CD4-positive, alpha-beta memory T cell (primary cell): Measurements from ENCODE around the gene KIAA0513. TPM values are rescaled to one million over a fixed set of nuclear protein-coding genes. Genes with fewer than 3 reads are reported as not detected.
A peak's percentile ranks its signal among the peaks of the same experiment; 100 is the strongest.

Experiments used
- CTCF ChIA-PET: fragments of 350-600 bp; sonication (Branson Sonifier 250); formaldehyde crosslinking; loops from one replicate; lab custom pipeline; 2021; ENCODE audit warnings: inconsistent platforms; ENCODE audit not compliant: partially characterized antibody; lab: Charles Lee
- POLR2A ChIA-PET: fragments of 350-600 bp; sonication (Branson Sonifier 250); formaldehyde crosslinking; loops from one replicate; lab custom pipeline; 2021; ENCODE audit not compliant: partially characterized antibody; lab: Charles Lee
- DNase-seq, 5 donors: peaks; one replicate each; pipeline versions ENCODE4 v3.0.0 to v3.0.0-alpha.2; 2020 to 2022; ENCODE audit warnings: mixed read lengths in 1 of 5
- H3K27ac ChIP-seq: one replicate; pipeline ENCODE4 v1.7.0; 2013; ENCODE audit warnings: low read depth, low read length
- H3K27me3 ChIP-seq: 2 replicates; pipeline ENCODE4 v1.7.0; 2013; ENCODE audit warnings: mild to moderate bottlenecking, low read length, moderate library complexity; ENCODE audit not compliant: insufficient read depth
- H3K36me3 ChIP-seq: 2 replicates; pipeline ENCODE4 v1.7.0; 2013; ENCODE audit warnings: mild to moderate bottlenecking, low read length, moderate library complexity; ENCODE audit not compliant: insufficient read depth
- H3K4me1 ChIP-seq: 2 replicates; pipeline ENCODE4 v1.7.0; 2013; ENCODE audit warnings: mild to moderate bottlenecking, low read length, moderate library complexity; ENCODE audit not compliant: insufficient read depth
- H3K4me3 ChIP-seq, 2 donors: one replicate each; pipeline ENCODE4 v1.7.0; 2013; ENCODE audit warnings: low read length in 2 of 2, mild to moderate bottlenecking in 1 of 2
- H3K9me3 ChIP-seq, 2 donors: one replicate each; pipeline ENCODE4 v1.7.0; 2013; ENCODE audit warnings: low read length in 2 of 2, control low read depth in 1 of 2; ENCODE audit not compliant: control insufficient read depth in 1 of 2
- H3K27ac Mint-ChIP-seq, 7 donors: one replicate each; pipeline ENCODE4 v1.8.0; 2020 to 2021; ENCODE audit warnings: mixed read lengths in 7 of 7, mild to moderate bottlenecking in 6 of 7, inconsistent platforms in 3 of 7, moderate library complexity in 3 of 7
- H3K27me3 Mint-ChIP-seq, 2 donors: one replicate each; pipeline ENCODE4 v1.8.0; 2020 to 2021; ENCODE audit warnings: mixed read lengths in 2 of 2
- H3K36me3 Mint-ChIP-seq, 2 donors: one replicate each; pipeline ENCODE4 v1.8.0; 2020 to 2021; ENCODE audit warnings: mixed read lengths in 2 of 2, inconsistent platforms in 1 of 2, mild to moderate bottlenecking in 1 of 2
- H3K4me1 Mint-ChIP-seq, 4 donors: one replicate each; pipeline ENCODE4 v1.8.0; 2020 to 2021; ENCODE audit warnings: mixed read lengths in 4 of 4, mild to moderate bottlenecking in 1 of 4
- H3K4me3 Mint-ChIP-seq, 8 donors: one replicate each; pipeline ENCODE4 v1.8.0; 2020 to 2021; ENCODE audit warnings: mixed read lengths in 8 of 8, mild to moderate bottlenecking in 7 of 8, moderate library complexity in 6 of 8, inconsistent platforms in 3 of 8
- H3K9me3 Mint-ChIP-seq, 8 donors: one replicate each; pipeline ENCODE4 v1.8.0; 2020 to 2021; ENCODE audit warnings: mixed read lengths in 8 of 8, mild to moderate bottlenecking in 5 of 8, inconsistent platforms in 3 of 8, moderate library complexity in 1 of 8
- intact Hi-C: fragments of 100-400 bp; cut with micrococcal nuclease; formaldehyde crosslinking; loops from one replicate; pipeline ENCODE4 v1.15.1; 2023
- polyA plus RNA-seq, 2 donors: library from polyadenylated mRNA; unstranded; fragments of 300-500 nt; fragmentation: Illumina TruSeq; gene quantifications; one replicate each; pipeline ENCODE4 v1.2.3, GENCODE V29; 2021
- total RNA-seq, 2 experiments: library from RNA; stranded (reverse); gene quantifications; one replicate each; pipeline ENCODE4 v1.2.3, GENCODE V29; 2021

KIAA0513 gene
- total and polyA plus RNA-seq, 4 experiments from 2014 or later: 1.3 to 19.0 (median 14.8) TPM

GRCh38 chr16:85067024-85067423, 39.4 kb downstream of the KIAA0513 start:
- ChIA-PET CTCF (interaction anchor here (0.7 kb wide), 1 partner anchor 28 kb away, joined by 3 read pairs; no protein-coding TSS in a partner anchor), POLR2A (no interaction called here)
- H3K9me3 Mint-ChIP-seq: no peaks in the 10 kb centered on the region
- peaks cover 18 to 20% of the 10 kb centered on the region in 2 donors for H3K36me3 Mint-ChIP-seq
- no peak for DNase-seq
- Histone ChIP-seq H3K4me1 (no peaks in the 10 kb centered on the region), H3K27me3 (no peaks in the 10 kb centered on the region), H3K4me3 (no peak overlapping the region), H3K36me3 (peaks cover 8% of the 10 kb centered on the region), H3K27ac (no peak overlapping the region), H3K9me3 (no peaks in the 10 kb centered on the region)
- H3K4me1 Mint-ChIP-seq: peaks cover 0 to 9% (median 2%) of the 10 kb centered on the region in 4 donors
- intact Hi-C loops: no loop called here
- H3K4me3 Mint-ChIP-seq: no peak overlapping the region
- no peak overlapping the region for H3K27ac Mint-ChIP-seq
- H3K27me3 Mint-ChIP-seq: no peaks in the 10 kb centered on the region

- DNase-seq: no peak
- H3K27ac Mint-ChIP-seq: no peak overlapping the region
- Histone ChIP-seq H3K27me3 (no peaks in the 10 kb centered on the region), H3K36me3 (peaks cover 9% of the 10 kb centered on the region), H3K4me1 (no peaks in the 10 kb centered on the region), H3K4me3 (no peak overlapping the region), H3K27ac (no peak overlapping the region), H3K9me3 (no peaks in the 10 kb centered on the region)
- CTCF ChIA-PET: interaction anchor here (0.7 kb wide), 1 partner anchor 28 kb away, joined by 3 read pairs; no protein-coding TSS in a partner anchor
- H3K36me3 Mint-ChIP-seq: peaks cover 18 to 20% of the 10 kb centered on the region in 2 donors
- intact Hi-C loops: no loop called here
- no peaks in the 10 kb centered on the region for H3K27me3 Mint-ChIP-seq
- peaks cover 0 to 9% (median 2%) of the 10 kb centered on the region in 4 donors for H3K4me1 Mint-ChIP-seq
- POLR2A ChIA-PET: no interaction called here
- no peaks in the 10 kb centered on the region for H3K9me3 Mint-ChIP-seq
- H3K4me3 Mint-ChIP-seq: no peak overlapping the region
These were observed 39.8 kb downstream of the KIAA0513 start for GRCh38 chr16:85067426-85067825.

- peaks cover 25 to 26% of the 10 kb centered on the region in 2 donors for H3K36me3 Mint-ChIP-seq
- H3K27me3 Mint-ChIP-seq: no peaks in the 10 kb centered on the region
- peaks cover 0 to 4% (median 0%) of the 10 kb centered on the region in 4 donors for H3K4me1 Mint-ChIP-seq
- no peaks in the 10 kb centered on the region for H3K4me1 ChIP-seq
- no peak overlapping the region for H3K27ac ChIP-seq
- POLR2A ChIA-PET: interaction anchor here (1.1 kb wide), 1 partner anchor 22 kb away, joined by 3 read pairs; no protein-coding TSS in a partner anchor
- no peaks in the 10 kb centered on the region for H3K9me3 ChIP-seq
- H3K27me3 ChIP-seq: no peaks in the 10 kb centered on the region
- H3K36me3 ChIP-seq: peaks cover 14% of the 10 kb centered on the region
- H3K9me3 Mint-ChIP-seq: no peaks in the 10 kb centered on the region
- H3K4me3 ChIP-seq: no peak overlapping the region
- CTCF ChIA-PET: interaction anchor here (1.3 kb wide), 1 partner anchor 36 kb away, joined by 4 read pairs; no protein-coding TSS in a partner anchor
- no peak overlapping the region for H3K27ac Mint-ChIP-seq
- intact Hi-C loops: no loop called here
- DNase-seq: no peak
- H3K4me3 Mint-ChIP-seq: no peak overlapping the region
These were observed 41.2 kb downstream of the KIAA0513 start for GRCh38 chr16:85068746-85069145.

DNA sequence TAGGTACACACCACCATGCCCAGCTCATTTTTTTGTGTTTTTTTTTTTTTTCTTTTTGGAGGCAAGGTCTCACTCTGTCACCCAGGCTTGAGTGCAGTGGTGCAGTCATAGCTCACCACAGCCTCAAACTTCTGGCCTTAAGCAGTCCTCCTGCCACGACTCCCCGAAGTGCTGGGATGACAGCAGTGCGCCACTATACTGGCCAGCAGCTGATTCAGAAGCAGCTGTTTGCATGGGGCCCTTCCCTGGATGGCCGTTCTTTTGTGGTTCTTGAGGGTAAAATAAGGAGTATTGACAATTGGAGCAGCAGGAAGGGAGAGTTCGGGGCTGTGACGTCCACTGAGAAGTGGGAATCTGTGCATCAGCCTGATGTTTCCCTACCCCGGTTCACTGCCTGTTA, 41.6 kb downstream of the KIAA0513 start:
- H3K9me3 Mint-ChIP-seq: no peaks in the 10 kb centered on the region
- H3K4me3 ChIP-seq: no peak overlapping the region
- no peak overlapping the region for H3K4me3 Mint-ChIP-seq
- ChIA-PET CTCF (interaction anchor here (1.3 kb wide), 1 partner anchor 36 kb away, joined by 4 read pairs; no protein-coding TSS in a partner anchor), POLR2A (interaction anchor here (1.1 kb wide), 1 partner anchor 22 kb away, joined by 3 read pairs; no protein-coding TSS in a partner anchor)
- H3K36me3 ChIP-seq: peaks cover 14% of the 10 kb centered on the region
- no peaks in the 10 kb centered on the region for H3K4me1 ChIP-seq
- intact Hi-C loops: no loop called here
- no peaks in the 10 kb centered on the region for H3K27me3 Mint-ChIP-seq
- H3K9me3 ChIP-seq: no peaks in the 10 kb centered on the region
- DNase-seq: no peak
- H3K27ac Mint-ChIP-seq: no peak overlapping the region
- H3K27me3 ChIP-seq: no peaks in the 10 kb centered on the region
- peaks cover 25 to 27% of the 10 kb centered on the region in 2 donors for H3K36me3 Mint-ChIP-seq
- peaks cover 0 to 4% (median 0%) of the 10 kb centered on the region in 4 donors for H3K4me1 Mint-ChIP-seq
- H3K27ac ChIP-seq: no peak overlapping the region

DNA sequence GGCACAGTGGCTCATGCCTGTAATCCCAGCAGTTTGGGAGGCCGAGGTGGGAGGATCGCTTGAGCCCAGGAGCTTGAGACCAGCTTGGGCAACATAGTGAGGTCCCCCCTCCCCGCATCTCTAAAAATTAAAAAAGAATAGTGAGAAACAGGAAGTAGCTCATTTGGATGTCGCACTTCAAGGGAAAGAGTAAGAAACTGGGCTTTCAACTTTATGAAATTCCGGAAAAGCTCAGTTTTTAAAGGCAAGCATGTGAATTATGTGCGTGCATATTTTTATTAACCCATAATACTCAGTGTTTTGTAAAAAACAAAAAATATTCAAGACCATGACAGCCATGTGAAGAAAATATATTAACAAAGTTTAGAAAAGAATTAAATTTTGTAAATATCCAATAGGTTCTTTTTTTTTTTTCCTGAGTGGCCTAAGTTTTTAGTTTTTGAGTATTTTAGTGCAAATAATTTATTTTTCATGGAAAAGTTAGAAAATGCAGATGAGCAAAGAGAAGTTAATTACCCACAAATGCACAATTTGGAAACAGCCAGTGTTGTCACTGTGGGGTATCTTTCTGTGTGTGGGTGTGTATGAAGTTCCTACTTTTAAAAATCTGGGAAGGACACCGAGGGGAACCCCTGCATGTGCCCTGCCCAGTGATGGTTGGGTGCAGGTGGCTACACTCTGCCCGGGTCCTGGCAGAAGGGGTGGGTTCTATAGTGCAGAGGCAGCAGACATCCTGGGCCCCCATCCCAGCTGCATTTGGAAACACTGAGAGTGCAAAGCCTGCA, 44.7 kb downstream of the KIAA0513 start:
- Histone ChIP-seq H3K36me3 (peaks cover 17% of the 10 kb centered on the region), H3K4me1 (no peaks in the 10 kb centered on the region), H3K27me3 (no peaks in the 10 kb centered on the region), H3K9me3 (no peaks in the 10 kb centered on the region), H3K4me3 (no peak overlapping the region), H3K27ac (no peak overlapping the region)
- ChIA-PET POLR2A (no interaction called here), CTCF (interaction anchor here (2.3 kb wide), 1 partner anchor 15 kb away, joined by 12 read pairs; no protein-coding TSS in a partner anchor)
- H3K4me1 Mint-ChIP-seq: no peaks in the 10 kb centered on the region
- no peak for DNase-seq
- no peaks in the 10 kb centered on the region for H3K27me3 Mint-ChIP-seq
- H3K4me3 Mint-ChIP-seq: no peak overlapping the region
- intact Hi-C loops: no loop called here
- H3K9me3 Mint-ChIP-seq: no peaks in the 10 kb centered on the region
- peaks cover 31 to 39% of the 10 kb centered on the region in 2 donors for H3K36me3 Mint-ChIP-seq
- peak overlapping the region in 1 of 7 donors; percentile 24 for H3K27ac Mint-ChIP-seq

DNA sequence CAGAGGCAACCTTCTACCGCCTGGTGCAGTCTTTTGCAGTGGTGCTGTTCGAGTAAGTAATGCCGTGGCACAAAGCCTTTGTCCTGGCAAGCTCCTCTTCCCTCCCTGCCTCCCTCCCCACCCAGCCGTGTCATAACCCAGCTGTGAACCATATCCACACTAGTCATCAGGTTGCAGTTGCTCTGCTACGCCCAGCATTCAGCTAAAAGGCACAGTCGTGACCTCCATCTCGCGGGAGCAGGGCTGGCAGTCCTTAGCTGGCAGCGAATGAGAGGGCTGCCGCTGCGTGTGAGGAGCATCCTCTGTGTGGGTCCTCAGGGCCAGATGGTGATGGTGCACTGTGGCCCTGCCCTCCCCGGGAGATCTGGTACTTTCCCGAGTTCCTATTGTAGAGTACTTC, 45.4 kb downstream of the KIAA0513 start:
- no peaks in the 10 kb centered on the region for H3K4me1 ChIP-seq
- H3K27me3 Mint-ChIP-seq: no peaks in the 10 kb centered on the region
- no peak overlapping the region for H3K4me3 Mint-ChIP-seq
- no peaks in the 10 kb centered on the region for H3K4me1 Mint-ChIP-seq
- ChIA-PET POLR2A (no interaction called here), CTCF (interaction anchor here (2.3 kb wide), 1 partner anchor 14 kb away, joined by 12 read pairs; no protein-coding TSS in a partner anchor)
- no peaks in the 10 kb centered on the region for H3K9me3 ChIP-seq
- DNase-seq: no peak
- H3K36me3 Mint-ChIP-seq: peaks cover 33 to 40% of the 10 kb centered on the region in 2 donors
- intact Hi-C loops: no loop called here
- no peaks in the 10 kb centered on the region for H3K27me3 ChIP-seq
- H3K27ac Mint-ChIP-seq: peak overlapping the region in 1 of 7 donors; percentile 36
- H3K4me3 ChIP-seq: no peak overlapping the region
- H3K27ac ChIP-seq: no peak overlapping the region
- peaks cover 18% of the 10 kb centered on the region for H3K36me3 ChIP-seq
- H3K9me3 Mint-ChIP-seq: no peaks in the 10 kb centered on the region

DNA sequence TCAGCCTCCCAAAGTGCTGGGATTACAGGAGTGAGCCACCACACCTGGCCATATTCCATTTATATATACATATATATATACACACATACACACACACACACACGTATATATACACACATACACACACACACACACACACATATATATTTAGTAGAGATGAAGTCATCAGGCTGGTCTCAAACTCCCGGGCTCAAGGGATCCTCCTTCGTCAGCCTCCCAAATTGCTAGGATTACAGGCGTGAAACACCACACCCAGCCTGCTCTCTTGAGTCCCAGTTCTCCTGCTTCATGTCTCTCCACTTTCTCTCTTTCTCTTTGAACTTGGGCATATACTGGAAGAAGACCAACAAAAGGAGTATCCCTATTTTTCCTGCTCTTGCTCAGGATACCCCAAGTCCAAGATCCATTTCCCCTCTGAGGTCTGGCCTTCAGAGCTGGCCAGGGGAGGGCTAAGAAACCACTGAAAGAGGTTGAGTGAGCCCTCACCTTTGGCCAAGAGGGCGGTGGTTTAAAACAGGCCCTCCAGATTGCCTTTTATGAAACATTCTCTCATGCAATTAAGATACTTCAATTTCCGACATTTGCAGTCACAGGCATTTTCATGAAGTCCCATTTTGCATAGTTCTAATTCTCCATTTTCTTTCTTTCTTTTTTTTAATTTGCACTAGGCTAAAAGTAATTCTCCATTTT, 46.8 kb downstream of the KIAA0513 start:
- Mint-ChIP-seq H3K9me3 (no peaks in the 10 kb centered on the region), H3K4me1 (no peaks in the 10 kb centered on the region), H3K27me3 (no peaks in the 10 kb centered on the region), H3K27ac (peak overlapping the region in 2 of 7 donors; percentile 18 to 69), H3K36me3 (peaks cover 42 to 44% of the 10 kb centered on the region in 2 donors), H3K4me3 (no peak overlapping the region)
- peaks cover 28% of the 10 kb centered on the region for H3K36me3 ChIP-seq
- no peaks in the 10 kb centered on the region for H3K9me3 ChIP-seq
- H3K27me3 ChIP-seq: no peaks in the 10 kb centered on the region
- no peak for DNase-seq
- no peak overlapping the region for H3K4me3 ChIP-seq
- H3K27ac ChIP-seq: no peak overlapping the region
- ChIA-PET POLR2A (no interaction called here), CTCF (interaction anchor here (1.2 kb wide), 1 partner anchor 11 kb away, joined by 3 read pairs; no protein-coding TSS in a partner anchor)
- no peaks in the 10 kb centered on the region for H3K4me1 ChIP-seq
- intact Hi-C loops: no loop called here
